Thyroid gland (tissue), 4 donors: ENCODE measurements around the gene RHOB. TPM values are rescaled to one million over a fixed set of nuclear protein-coding genes. Genes with fewer than 3 reads are reported as not detected.

ENCODE experiments used
- DNase-seq, 2 donors: peaks; one replicate each; pipeline ENCODE4 v3.0.0-alpha.2; 2019
- H3K27ac ChIP-seq, 3 donors: fragments of 200-600 bp; sonication (generic); 1 replicate in 2 of 3; 2 replicates in 1 of 3; pipeline ENCODE4 v1.5.1; 2016 to 2019; ENCODE audit warnings: mild to moderate bottlenecking in 1 of 3, moderate library complexity in 1 of 3
- H3K27me3 ChIP-seq: fragments of 200-600 bp; sonication (generic); one replicate; pipeline ENCODE4 v1.5.1; 2019
- H3K36me3 ChIP-seq, 2 donors: fragments of 200-600 bp; sonication (generic); one replicate each; pipeline ENCODE4 v1.5.1; 2016 to 2019
- H3K4me1 ChIP-seq, 2 donors: fragments of 200-600 bp; sonication (generic); one replicate each; pipeline ENCODE4 v1.5.1; 2017 to 2019
- H3K4me3 ChIP-seq, 3 donors: fragments of 200-600 bp; sonication (generic); replicated peaks in 1 of 3; 1 replicate in 2 of 3; 2 replicates in 1 of 3; pipeline ENCODE4 v1.5.1; 2016; ENCODE audit warnings: mild to moderate bottlenecking in 1 of 3
- H3K9me3 ChIP-seq: fragments of 200-600 bp; sonication (generic); one replicate; pipeline ENCODE4 v1.5.1; 2017
- CTCF ChIP-seq, 6 experiments: fragments of 200-600 bp in 3 of 6; fragments of 450-650 bp in 3 of 6; sonication (generic) in 3 of 6; IDR thresholded peaks; one replicate each; pipeline ENCODE4 v1.5.1; 2016 to 2019; ENCODE audit warnings: antibody characterized with exemption in 6 of 6, mild to moderate bottlenecking in 2 of 6, inconsistent platforms in 1 of 6, moderate library complexity in 1 of 6
- POLR2A ChIP-seq, 2 donors: fragments of 450-650 bp; IDR thresholded peaks; one replicate each; pipeline ENCODE4 v1.6.1; 2017; ENCODE audit warnings: antibody characterized with exemption in 2 of 2, mild to moderate bottlenecking in 2 of 2, moderate library complexity in 1 of 2
- WGBS, 2 donors: methylation state at CpG; one replicate each; pipeline ENCODE4 v1.1.5; 2017; 5-methylcytosine and 5-hydroxymethylcytosine counted together
- intact Hi-C: fragments of 100-400 bp; cut with DNase I; formaldehyde crosslinking; loops from one replicate; pipeline ENCODE4 v1.15.1; 2023
- total RNA-seq, 4 donors: library from RNA; depleted of rRNA; stranded (reverse); fragments of >200 nt; gene quantifications; one replicate each; pipeline ENCODE4 v1.2.3, GENCODE V29; 2016

Gene RHOB
- total RNA-seq, 4 donors from 2014 or later = 238 to 381 (median 271) TPM

- Histone ChIP-seq H3K36me3 (no peaks in the 10 kb centered on the region), H3K4me1 (peaks cover 30 to 51% of the 10 kb centered on the region in 2 donors), H3K27ac (peak overlapping the region; percentile 17 to 78 (median 54)), H3K27me3 (no peaks in the 10 kb centered on the region), H3K9me3 (no peaks in the 10 kb centered on the region), H3K4me3 (no peak overlapping the region)
- intact Hi-C loops = no loop called here
- WGBS, 2 donors = 60 to 69% methylated on average over 13 to 14 of the region's 14 CpGs
- DNase-seq = peak in 1 of 2 donors; percentile 21
- TF ChIP-seq CTCF (IDR thresholded peaks at IDR 0.05) (no peak), POLR2A (IDR thresholded peaks at IDR 0.05) (no peak)
Measured at GRCh38 chr2:20421336-20421987, 25.4 kb upstream of the RHOB start.

- Histone ChIP-seq H3K27ac (peak overlapping the region in 2 of 3 donors; percentile 54 to 78), H3K27me3 (no peaks in the 10 kb centered on the region), H3K4me3 (no peak overlapping the region), H3K4me1 (peaks cover 30 to 51% of the 10 kb centered on the region in 2 donors), H3K36me3 (no peaks in the 10 kb centered on the region), H3K9me3 (no peaks in the 10 kb centered on the region)
- DNase-seq = peak; percentile 100
- intact Hi-C loops = no loop called here
- 6 to 10% methylated on average over 4 to 7 of the region's 7 CpGs for WGBS, 2 donors
- TF ChIP-seq CTCF (IDR thresholded peaks at IDR 0.05) (no peak), POLR2A (IDR thresholded peaks at IDR 0.05) (no peak)
Measured at GRCh38 chr2:20421988-20422370, 24.9 kb upstream of the RHOB start.

GRCh38 chr2:20422402-20423271 lies 24.2 kb upstream of the RHOB start:
- no peak overlapping the region for H3K4me3 ChIP-seq
- no peaks in the 10 kb centered on the region for H3K9me3 ChIP-seq
- TF ChIP-seq CTCF (IDR thresholded peaks at IDR 0.05) = no peak
- no peak for TF ChIP-seq POLR2A (IDR thresholded peaks at IDR 0.05)
- intact Hi-C loops = no loop called here
- H3K36me3 ChIP-seq = no peaks in the 10 kb centered on the region
- H3K27ac ChIP-seq = peak overlapping the region; percentile 10 to 78 (median 54)
- H3K4me1 ChIP-seq = peaks cover 30 to 51% of the 10 kb centered on the region in 2 donors
- no peaks in the 10 kb centered on the region for H3K27me3 ChIP-seq
- peak in 1 of 2 donors; percentile 27 for DNase-seq
- WGBS, 2 donors = 79 to 81% methylated on average over 9 to 11 of the region's 11 CpGs

GRCh38 chr2:20423359-20423758 lies 23.5 kb upstream of the RHOB start:
- Histone ChIP-seq H3K4me3 (no peak overlapping the region), H3K36me3 (no peaks in the 10 kb centered on the region), H3K27ac (no peak overlapping the region), H3K27me3 (no peaks in the 10 kb centered on the region), H3K4me1 (peaks cover 33 to 58% of the 10 kb centered on the region in 2 donors), H3K9me3 (no peaks in the 10 kb centered on the region)
- 94 to 95% methylated on average over 6 of the region's 6 CpGs for WGBS, 2 donors
- DNase-seq = no peak
- TF ChIP-seq POLR2A (IDR thresholded peaks at IDR 0.05) (no peak), CTCF (IDR thresholded peaks at IDR 0.05) (no peak)
- intact Hi-C loops = no loop called here

GRCh38 chr2:20423847-20424246 lies 23.0 kb upstream of the RHOB start:
- DNase-seq = no peak
- TF ChIP-seq CTCF (IDR thresholded peaks at IDR 0.05) (no peak), POLR2A (IDR thresholded peaks at IDR 0.05) (no peak)
- Histone ChIP-seq H3K4me3 (no peak overlapping the region), H3K9me3 (no peaks in the 10 kb centered on the region), H3K27me3 (no peaks in the 10 kb centered on the region), H3K27ac (no peak overlapping the region), H3K36me3 (no peaks in the 10 kb centered on the region), H3K4me1 (peaks cover 30 to 59% of the 10 kb centered on the region in 2 donors)
- WGBS, 2 donors = 93 to 94% methylated on average over 2 of the region's 2 CpGs
- intact Hi-C loops = no loop called here
